Stomach (tissue), 9 donors: ENCODE measurements around the gene SENP2. TPM values are rescaled to one million over a fixed set of nuclear protein-coding genes. Genes with fewer than 3 reads are reported as not detected.
"Not testable (repeated sequence)": the region's sequence is repeated elsewhere in the genome, so short reads cannot be mapped to it uniquely, and the experiment has no call there.

ENCODE experiments used
- DNase-seq, 2 donors: peaks; one replicate each; pipeline versions ENCODE4 v3.0.0 to v3.0.0-alpha.2; 2013 to 2019
- H3K27ac ChIP-seq, 5 donors: fragments of 200-600 bp in 4 of 5; sonication (generic) in 4 of 5; one replicate each; pipeline ENCODE4 v1.5.1; 2013 to 2019; ENCODE audit warnings: mild to moderate bottlenecking in 1 of 5, moderate library complexity in 1 of 5
- H3K27me3 ChIP-seq, 3 donors: fragments of 200-600 bp; sonication (generic); one replicate each; pipeline ENCODE4 v1.5.1; 2017 to 2019; ENCODE audit warnings: mixed run types in 1 of 3
- H3K36me3 ChIP-seq, 4 donors: fragments of 200-600 bp; sonication (generic); 1 replicate in 3 of 4; 2 replicates in 1 of 4; pipeline ENCODE4 v1.5.1; 2016 to 2019
- H3K4me1 ChIP-seq, 4 donors: fragments of 200-600 bp; sonication (generic); one replicate each; pipeline ENCODE4 v1.5.1; 2016 to 2019
- H3K4me3 ChIP-seq, 4 donors: fragments of 200-600 bp; sonication (generic) in 3 of 4; one replicate each; pipeline ENCODE4 v1.5.1; 2016 to 2019; ENCODE audit warnings: mild to moderate bottlenecking in 1 of 4
- H3K9me3 ChIP-seq, 4 donors: fragments of 200-600 bp; sonication (generic); one replicate each; pipeline ENCODE4 v1.5.1; 2016 to 2019
- EP300 ChIP-seq: sonication (generic); formaldehyde crosslinking; IDR thresholded peaks from one replicate; pipeline ENCODE4 v1.6.1; 2017; ENCODE audit warnings: antibody characterized with exemption
- POLR2A ChIP-seq, 4 donors: fragments of 450-650 bp; IDR thresholded peaks; one replicate each; pipeline ENCODE4 v1.6.1; 2016; ENCODE audit warnings: antibody characterized with exemption in 4 of 4, control low read depth in 2 of 4, mild to moderate bottlenecking in 1 of 4, moderate library complexity in 1 of 4
- POLR2AphosphoS5 ChIP-seq, 3 donors: sonication (generic); formaldehyde crosslinking; IDR thresholded peaks; one replicate each; pipeline ENCODE4 v1.6.1; 2016; ENCODE audit warnings: antibody characterized with exemption in 3 of 3
- WGBS, 5 donors: extraction: QIAGEN DNeasy Blood & Tissue Kit in 3 of 5; methylation state at CpG; one replicate each; pipeline versions ENCODE4 v1.1.5 to v1.1.7; 2013 to 2018; 5-methylcytosine and 5-hydroxymethylcytosine counted together
- intact Hi-C: fragments of 100-400 bp; cut with DNase I; formaldehyde crosslinking; loops from one replicate; pipeline ENCODE4 v1.15.1; 2023; ENCODE audit warnings: low total_unique reads
- polyA plus RNA-seq, 3 donors: library from polyadenylated mRNA; stranded (reverse); fragments of 200-250 nt; gene quantifications; one replicate each; pipeline ENCODE4 v1.2.3, GENCODE V29; 2013
- total RNA-seq, 5 donors: library from RNA; depleted of rRNA; stranded (reverse); fragments of >200 nt; gene quantifications; one replicate each; pipeline versions ENCODE4 v1.1.0 to v1.2.3, GENCODE V29; 2014 to 2016
- TF ChIP-seq, protein P1 (sequence below), 7 experiments: fragments of 450-650 bp in 4 of 7; fragments of 200-600 bp in 3 of 7; sonication (generic) in 3 of 7; IDR thresholded peaks; one replicate each; pipeline ENCODE4 v1.5.1; 2016 to 2019; ENCODE audit warnings: antibody characterized with exemption in 7 of 7, control low read depth in 2 of 7, mild to moderate bottlenecking in 1 of 7
- donor health status: healthy with polysubstance abuse.
- donor health status: Bipolar disorder and iron deficiency.
- donor health status: healthy.

The SENP2 gene
- total and polyA plus RNA-seq, 8 donors, result 2.3 to 146 (median 16.5) TPM

GRCh38 chr3:185555101-185555501, 31.0 kb upstream of the SENP2 start:
- Histone ChIP-seq H3K27me3 (peaks cover 0 to 7% (median 0%) of the 10 kb centered on the region in 3 donors), H3K9me3 (no peaks in the 10 kb centered on the region), H3K36me3 (no peaks in the 10 kb centered on the region), H3K4me1 (peaks cover 0 to 17% (median 7%) of the 10 kb centered on the region in 4 donors), H3K4me3 (no peak overlapping the region), H3K27ac (peak overlapping the region; percentile 87 to 93 (median 88))
- TF ChIP-seq POLR2A (IDR thresholded peaks at IDR 0.05), result no peak
- TF ChIP-seq, protein P1, sequence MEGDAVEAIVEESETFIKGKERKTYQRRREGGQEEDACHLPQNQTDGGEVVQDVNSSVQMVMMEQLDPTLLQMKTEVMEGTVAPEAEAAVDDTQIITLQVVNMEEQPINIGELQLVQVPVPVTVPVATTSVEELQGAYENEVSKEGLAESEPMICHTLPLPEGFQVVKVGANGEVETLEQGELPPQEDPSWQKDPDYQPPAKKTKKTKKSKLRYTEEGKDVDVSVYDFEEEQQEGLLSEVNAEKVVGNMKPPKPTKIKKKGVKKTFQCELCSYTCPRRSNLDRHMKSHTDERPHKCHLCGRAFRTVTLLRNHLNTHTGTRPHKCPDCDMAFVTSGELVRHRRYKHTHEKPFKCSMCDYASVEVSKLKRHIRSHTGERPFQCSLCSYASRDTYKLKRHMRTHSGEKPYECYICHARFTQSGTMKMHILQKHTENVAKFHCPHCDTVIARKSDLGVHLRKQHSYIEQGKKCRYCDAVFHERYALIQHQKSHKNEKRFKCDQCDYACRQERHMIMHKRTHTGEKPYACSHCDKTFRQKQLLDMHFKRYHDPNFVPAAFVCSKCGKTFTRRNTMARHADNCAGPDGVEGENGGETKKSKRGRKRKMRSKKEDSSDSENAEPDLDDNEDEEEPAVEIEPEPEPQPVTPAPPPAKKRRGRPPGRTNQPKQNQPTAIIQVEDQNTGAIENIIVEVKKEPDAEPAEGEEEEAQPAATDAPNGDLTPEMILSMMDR (IDR thresholded peaks at IDR 0.05), result no peak
- TF ChIP-seq EP300, result no peak
- TF ChIP-seq POLR2AphosphoS5 (IDR thresholded peaks at IDR 0.05), result no peak
- 33 to 59% (median 38%) methylated on average over 4 of the region's 4 CpGs for WGBS, 5 donors
- DNase-seq, result peak in 1 of 2 donors; percentile 59
- intact Hi-C loops, result no loop called here

DNA sequence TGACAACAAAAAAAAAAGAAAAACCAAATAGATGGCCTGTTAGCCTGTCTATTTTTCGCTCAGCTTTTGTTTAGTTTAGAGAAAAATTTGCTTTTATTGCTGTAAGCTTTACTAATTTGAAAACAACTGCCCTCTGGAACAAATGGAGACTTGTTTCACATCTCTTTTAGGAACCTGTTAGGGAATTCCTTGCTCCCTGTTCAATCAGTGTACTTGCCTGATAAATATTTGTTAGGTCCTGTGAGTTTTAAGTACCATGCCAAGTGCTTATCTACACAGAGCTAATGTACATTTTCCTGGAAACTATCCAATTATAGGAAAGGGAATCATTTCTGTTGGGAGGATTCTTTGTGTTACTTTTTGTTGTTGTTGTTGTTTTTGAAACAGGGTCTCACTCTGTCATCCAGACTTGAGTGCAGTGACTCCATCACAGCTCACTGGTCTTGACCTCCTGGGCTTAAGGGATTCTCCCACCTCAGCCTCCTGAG, 30.2 kb upstream of the SENP2 start:
- H3K4me3 ChIP-seq, result no peak overlapping the region
- 21 to 42% (median 39%) methylated on average over 1 of the region's 1 CpG for WGBS, 5 donors
- peak overlapping the region; percentile 88 to 93 (median 90) for H3K27ac ChIP-seq
- intact Hi-C loops, result no loop called here
- no peaks in the 10 kb centered on the region for H3K9me3 ChIP-seq
- DNase-seq, result peak in 1 of 2 donors; percentile 42
- TF ChIP-seq POLR2A (IDR thresholded peaks at IDR 0.05) (no peak), EP300 (no peak), POLR2AphosphoS5 (IDR thresholded peaks at IDR 0.05) (peak in 2 of 3 donors; percentile 26 to 57)
- TF ChIP-seq, protein P1 (IDR thresholded peaks at IDR 0.05), result no peak
- H3K36me3 ChIP-seq, result no peaks in the 10 kb centered on the region
- peaks cover 2 to 17% (median 8%) of the 10 kb centered on the region in 4 donors for H3K4me1 ChIP-seq
- H3K27me3 ChIP-seq, result peaks cover 0 to 15% (median 0%) of the 10 kb centered on the region in 3 donors

DNA sequence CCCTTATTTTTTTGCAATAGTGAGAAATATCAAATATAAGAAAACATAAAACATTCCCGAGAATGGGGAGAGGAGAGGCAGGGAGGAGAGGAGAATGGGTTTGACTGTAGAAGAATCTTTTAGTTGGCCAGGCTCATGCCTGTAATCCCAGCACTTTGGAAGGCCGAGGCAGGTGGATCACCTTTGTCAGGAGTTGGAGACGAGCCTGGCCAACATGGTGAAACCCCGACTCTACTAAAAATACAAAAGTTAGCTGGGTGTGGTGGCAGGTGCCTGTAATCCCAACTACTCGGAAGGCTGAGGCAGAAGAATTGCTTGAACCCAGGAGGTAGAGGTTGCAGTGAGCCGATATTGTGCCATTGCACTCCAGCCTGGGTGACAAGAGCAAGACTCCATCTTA, 29.5 kb upstream of the SENP2 start:
- H3K4me3 ChIP-seq, H3K9me3 ChIP-seq, H3K36me3 ChIP-seq, intact Hi-C loops: not testable (repeated sequence)
- Histone ChIP-seq H3K27ac (peak overlapping the region; percentile 88 to 93 (median 90)), H3K4me1 (peaks cover 5 to 19% (median 11%) of the 10 kb centered on the region in 4 donors), H3K27me3 (peaks cover 0 to 20% (median 0%) of the 10 kb centered on the region in 3 donors)
- DNase-seq, result peak in 1 of 2 donors; percentile 45
- WGBS, 5 donors, result 35 to 50% (median 43%) methylated on average over 6 of the region's 6 CpGs

GRCh38 chr3:185558395-185558794, 27.7 kb upstream of the SENP2 start:
- peaks cover 0 to 20% (median 0%) of the 10 kb centered on the region in 3 donors for H3K27me3 ChIP-seq
- DNase-seq, result peak; percentile 87 to 94
- TF ChIP-seq POLR2AphosphoS5 (IDR thresholded peaks at IDR 0.05) (peak in 2 of 3 donors; percentile 75 to 78), POLR2A (IDR thresholded peaks at IDR 0.05) (no peak)
- peak overlapping the region; percentile 37 to 93 (median 88) for H3K27ac ChIP-seq
- WGBS, 5 donors, result 31 to 55% (median 46%) methylated on average over 3 of the region's 3 CpGs
- intact Hi-C loops, result no loop called here
- no peaks in the 10 kb centered on the region for H3K9me3 ChIP-seq
- no peaks in the 10 kb centered on the region for H3K36me3 ChIP-seq
- H3K4me1 ChIP-seq, result peaks cover 5 to 21% (median 11%) of the 10 kb centered on the region in 4 donors
- no peak overlapping the region for H3K4me3 ChIP-seq

- Histone ChIP-seq H3K36me3 (no peaks in the 10 kb centered on the region), H3K27me3 (peaks cover 0 to 20% (median 0%) of the 10 kb centered on the region in 3 donors), H3K4me3 (no peak overlapping the region), H3K27ac (peak overlapping the region in 3 of 5 donors; percentile 88 to 93 (median 90)), H3K9me3 (no peaks in the 10 kb centered on the region), H3K4me1 (peaks cover 5 to 21% (median 11%) of the 10 kb centered on the region in 4 donors)
- intact Hi-C loops, result no loop called here
- no peak for TF ChIP-seq POLR2AphosphoS5 (IDR thresholded peaks at IDR 0.05)
- TF ChIP-seq POLR2A (IDR thresholded peaks at IDR 0.05), result no peak
- 73 to 89% (median 84%) methylated on average over 12 of the region's 12 CpGs for WGBS, 5 donors
- no peak for DNase-seq
Measured at GRCh38 chr3:185559706-185560090, 26.4 kb upstream of the SENP2 start.

DNA sequence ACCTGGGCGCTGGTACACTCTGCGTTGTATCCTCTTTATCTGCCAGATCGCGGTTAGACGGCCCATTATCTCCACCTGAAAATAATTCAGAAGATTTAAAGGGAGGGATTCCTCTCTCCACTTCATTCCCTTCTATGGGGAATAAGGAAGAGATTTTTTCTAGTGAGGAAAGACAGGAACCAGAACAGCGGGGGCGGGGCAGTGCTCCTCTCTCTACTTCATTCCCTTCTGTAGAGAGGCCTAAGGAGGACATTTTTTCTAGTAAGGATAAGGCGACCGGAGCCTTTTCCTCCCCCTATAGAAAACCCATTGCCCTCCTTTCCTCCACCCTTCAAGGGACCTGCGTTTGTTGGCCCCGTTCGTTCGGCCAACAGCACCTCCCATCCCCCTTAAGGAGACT, 25.4 kb upstream of the SENP2 start:
- H3K9me3 ChIP-seq, result no peaks in the 10 kb centered on the region
- H3K36me3 ChIP-seq, result no peaks in the 10 kb centered on the region
- TF ChIP-seq, protein P1 (IDR thresholded peaks at IDR 0.05), result no peak
- TF ChIP-seq POLR2A (IDR thresholded peaks at IDR 0.05), result no peak
- TF ChIP-seq POLR2AphosphoS5 (IDR thresholded peaks at IDR 0.05), result no peak
- TF ChIP-seq EP300, result no peak
- intact Hi-C loops, result no loop called here
- peak overlapping the region in 1 of 5 donors; percentile 67 for H3K27ac ChIP-seq
- peaks cover 5 to 21% (median 7%) of the 10 kb centered on the region in 4 donors for H3K4me1 ChIP-seq
- H3K4me3 ChIP-seq, result no peak overlapping the region
- H3K27me3 ChIP-seq, result peaks cover 0 to 20% (median 0%) of the 10 kb centered on the region in 3 donors
- 93 to 97% (median 94%) methylated on average over 13 of the region's 13 CpGs for WGBS, 5 donors
- no peak for DNase-seq
